ENCODE results near the gene TBX15.

DNA sequence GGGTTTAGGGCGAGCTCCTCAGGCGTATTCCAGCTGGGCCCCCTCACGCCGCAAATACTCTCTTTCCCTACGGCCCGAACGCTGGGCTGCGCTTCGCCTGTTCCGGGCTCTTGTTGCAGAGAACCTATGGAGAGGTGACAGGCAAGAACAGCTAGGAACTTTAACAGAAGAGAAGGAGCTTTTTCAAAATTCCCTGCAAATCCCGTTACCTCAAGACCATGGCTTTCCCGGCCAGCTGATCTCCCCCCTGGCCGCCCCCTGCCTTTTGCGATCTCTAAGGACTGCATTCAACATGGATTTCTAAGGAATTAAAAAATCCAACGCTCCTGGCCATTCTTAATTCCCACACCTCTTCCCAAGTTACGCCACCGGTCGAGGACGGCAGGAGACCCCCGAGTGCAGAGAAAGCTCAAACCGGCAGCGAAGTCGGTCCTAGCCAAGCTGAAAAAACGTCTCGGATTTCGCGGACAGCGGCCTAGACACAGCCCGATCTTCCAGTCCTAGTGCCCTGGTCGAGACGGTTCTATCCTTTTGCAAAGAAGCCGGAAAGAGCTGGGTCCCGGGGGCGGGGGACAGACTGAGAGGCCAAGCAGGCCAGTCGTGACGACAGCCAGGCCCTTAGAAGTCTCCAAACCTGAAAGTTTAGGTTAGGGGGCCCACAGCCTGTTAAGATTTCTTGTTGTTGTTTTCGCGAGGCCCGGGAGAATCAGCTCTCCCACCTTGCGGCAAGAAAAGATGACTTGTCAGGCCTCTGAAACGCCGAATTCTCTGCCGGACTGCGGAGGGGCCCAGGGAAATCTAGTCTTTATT, 1.1 kb upstream of the TBX15 start:
- TF ChIP-seq POLR2AphosphoS5 (IDR thresholded peaks at IDR 0.05; ENCODE audit: borderline replicate concordance, low read depth, low read length) (no peak), EZH2 (IDR thresholded peaks at IDR 0.05) (no peak)
